ENCODE measurements around the gene POC1B.

The POC1B gene

DNA sequence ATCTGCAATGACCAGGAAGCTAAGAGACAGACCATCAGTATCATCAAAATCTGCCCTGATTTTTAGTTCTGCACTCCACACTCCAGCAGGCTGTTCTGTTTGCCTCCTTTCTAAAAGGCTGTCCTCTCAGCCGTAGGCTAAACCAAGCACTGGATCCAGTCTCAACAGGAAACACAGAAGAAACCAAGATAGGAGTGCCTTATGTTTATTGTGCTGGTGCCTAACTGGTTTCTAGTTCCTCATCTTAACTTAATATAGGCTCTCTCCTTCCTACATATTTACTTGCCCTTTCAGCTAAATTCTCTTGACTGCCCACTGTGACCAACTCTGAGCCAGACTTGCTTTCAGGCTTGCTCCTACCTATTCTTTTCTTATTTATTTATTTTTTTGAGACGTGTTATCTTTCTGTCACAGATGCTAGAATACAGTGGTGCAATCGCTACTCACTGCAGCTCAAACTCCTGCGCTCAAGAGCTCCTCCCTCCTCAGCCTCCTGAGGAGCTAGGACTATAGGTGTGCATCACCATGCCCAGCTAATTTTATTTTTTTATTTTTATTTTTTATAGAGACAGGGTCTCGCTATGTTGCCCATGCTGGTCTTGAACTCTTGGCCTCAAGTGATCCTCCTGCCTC is 32.1 kb downstream of the POC1B start:
- DNase-seq, result no peak

DNA sequence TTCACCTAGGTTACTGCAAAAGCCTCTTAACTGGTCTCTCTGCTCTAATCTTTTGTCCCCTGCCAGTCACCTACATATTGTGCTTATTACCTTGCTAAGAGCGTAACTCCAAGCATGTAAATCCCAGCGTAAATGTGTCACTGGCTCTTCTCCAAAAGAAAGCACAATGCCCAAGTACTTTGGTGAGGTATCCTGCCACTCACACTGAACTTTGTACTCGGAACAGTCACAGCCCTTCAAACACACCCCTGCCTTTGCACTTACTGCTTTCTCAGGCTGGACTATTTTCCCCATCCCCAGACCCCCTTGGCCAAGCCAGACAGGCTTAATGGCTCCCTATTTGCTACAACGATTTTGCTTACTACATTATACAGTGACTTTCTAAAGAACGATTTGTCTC is 33.0 kb downstream of the POC1B start:
- DNase-seq, result no peak

DNA sequence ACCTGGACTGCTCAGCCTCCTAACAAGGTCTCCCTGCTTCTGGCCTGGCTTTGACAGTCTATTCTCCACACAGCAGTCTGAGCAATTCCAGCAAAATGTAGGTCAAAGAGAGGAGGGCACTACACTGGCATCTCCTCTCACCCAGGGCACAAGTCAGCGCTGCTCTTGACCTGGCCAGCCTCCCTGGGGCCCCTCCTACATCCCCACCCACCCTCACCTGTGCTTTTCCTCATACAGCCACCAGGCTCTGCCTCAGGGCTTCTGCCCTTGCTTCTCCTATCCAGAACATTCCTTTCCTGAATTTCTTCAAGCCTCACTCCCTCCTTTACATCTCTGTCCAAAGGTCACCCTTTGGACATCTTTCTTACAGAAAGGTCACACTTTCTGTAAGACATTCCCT is 34.9 kb downstream of the POC1B start:
- no peak for DNase-seq

DNA sequence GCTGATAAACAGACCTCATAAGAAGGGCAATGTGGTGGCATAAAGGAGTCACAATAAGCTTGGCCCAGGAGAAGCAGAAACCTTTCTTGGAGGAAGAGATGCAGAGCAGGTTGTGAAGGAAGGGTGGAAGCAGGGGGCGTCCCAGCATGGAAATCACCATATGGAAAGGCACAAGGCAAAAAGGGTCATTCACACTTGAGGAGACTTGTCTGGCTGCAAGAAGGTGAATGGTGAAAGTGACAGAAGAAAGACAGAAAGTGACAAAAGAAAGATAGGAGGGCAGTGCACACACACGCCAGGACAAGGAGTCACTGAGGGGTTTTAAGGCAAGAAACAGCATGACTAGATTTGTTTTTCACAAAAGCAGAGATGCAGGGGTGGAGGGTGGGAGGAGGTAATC is 39.6 kb downstream of the POC1B start:
- DNase-seq, result no peak

DNA sequence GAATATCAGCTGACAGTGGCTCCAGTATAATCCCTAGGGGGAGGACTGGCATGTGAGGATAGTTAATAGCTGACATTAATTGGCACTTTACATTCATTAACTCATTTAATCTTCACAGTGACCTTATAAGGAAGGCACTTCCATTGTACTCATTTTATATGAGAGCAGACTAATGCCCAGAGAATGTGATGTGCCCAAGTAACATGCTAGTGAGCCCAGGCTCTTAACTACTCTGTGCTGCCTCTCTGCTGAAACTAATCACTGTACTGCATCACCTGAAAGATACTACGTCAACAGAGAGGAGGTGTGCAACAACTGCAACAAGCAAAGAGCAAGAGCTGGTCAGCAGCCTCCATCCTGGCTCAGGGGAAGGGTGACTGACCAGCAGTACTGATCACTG is 41.4 kb downstream of the POC1B start:
- peak; percentile 3 for DNase-seq

DNA sequence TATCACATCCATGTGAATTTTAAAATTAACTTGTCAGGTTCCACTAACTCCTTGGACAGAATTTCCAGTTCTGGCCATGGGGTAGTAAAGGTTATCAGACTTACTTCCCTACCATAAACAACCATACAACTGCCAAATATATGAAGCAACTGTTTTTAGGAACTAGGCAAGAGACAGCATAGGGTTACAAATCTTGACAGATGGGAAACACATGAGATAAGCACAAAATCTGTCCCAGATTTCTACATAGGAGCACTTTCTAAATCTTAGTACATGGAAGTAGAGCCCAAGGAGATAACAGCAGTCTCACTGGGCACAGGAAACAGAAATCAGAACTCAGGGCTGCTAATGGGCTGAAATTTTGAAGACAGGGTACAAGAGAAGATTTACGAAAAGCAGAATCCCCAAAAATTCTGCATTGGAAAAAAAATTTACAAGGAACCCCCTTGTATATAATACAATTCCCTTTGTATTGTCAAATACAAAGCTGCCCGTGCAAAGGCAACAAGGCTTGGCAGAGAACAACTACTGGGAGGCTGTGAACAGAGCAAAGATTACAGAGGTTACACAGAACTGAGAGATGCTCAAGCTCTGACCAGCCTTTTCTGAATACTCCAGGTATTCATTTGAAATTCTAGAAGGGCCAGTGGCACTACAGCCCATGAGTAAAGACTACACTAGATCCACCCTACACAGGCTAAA is 44.5 kb downstream of the POC1B start:
- no peak for DNase-seq

DNA sequence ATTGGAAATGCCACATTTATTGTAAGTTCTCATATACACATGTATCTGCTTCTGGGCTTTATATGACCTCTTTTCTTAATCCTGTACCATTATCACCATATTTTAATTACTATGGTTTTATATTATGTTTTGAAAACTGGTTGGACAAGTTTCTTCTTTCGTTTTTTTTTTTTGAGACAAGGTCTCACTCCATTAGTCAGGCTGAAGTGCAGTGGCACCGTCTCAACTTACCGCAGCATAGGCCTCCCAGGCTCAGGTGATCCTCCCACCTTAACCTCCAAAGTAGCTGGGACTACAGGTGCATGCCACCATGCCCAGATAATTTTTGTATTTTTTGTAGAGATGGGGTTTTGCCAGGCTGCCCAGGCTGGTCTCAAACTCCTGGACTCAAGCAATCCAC is 45.9 kb downstream of the POC1B start:
- no peak for DNase-seq

DNA sequence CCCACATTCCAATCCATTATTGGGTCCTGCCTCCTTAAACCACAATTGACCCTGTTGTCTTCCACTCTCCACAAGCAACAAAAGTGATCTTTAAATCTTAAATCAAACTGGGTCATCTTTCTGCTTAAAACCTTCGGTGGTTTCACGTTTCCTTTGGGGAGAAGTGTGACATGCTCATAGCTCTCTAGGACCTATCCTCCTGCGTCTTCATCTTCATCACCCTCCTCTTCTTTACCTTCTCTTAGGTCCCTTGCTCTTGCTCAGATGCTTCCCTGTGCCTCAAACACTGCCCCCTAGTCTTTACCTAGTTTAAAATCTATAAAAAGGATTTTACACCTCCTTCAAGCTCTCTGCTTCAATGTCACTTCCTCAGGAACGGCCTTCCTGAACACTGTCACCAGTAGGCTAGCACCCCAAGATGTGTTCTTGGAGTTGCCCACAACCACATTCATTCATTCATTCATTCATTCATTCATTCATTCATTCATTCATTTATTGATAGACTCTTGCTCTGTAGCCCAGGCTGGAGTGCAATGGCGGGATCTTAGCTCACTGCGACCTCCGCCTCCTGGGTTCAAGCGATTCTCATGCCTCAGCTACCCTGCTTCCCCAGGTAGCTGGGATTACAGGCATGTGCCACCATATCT is 48.1 kb downstream of the POC1B start:
- no peak for DNase-seq

DNA sequence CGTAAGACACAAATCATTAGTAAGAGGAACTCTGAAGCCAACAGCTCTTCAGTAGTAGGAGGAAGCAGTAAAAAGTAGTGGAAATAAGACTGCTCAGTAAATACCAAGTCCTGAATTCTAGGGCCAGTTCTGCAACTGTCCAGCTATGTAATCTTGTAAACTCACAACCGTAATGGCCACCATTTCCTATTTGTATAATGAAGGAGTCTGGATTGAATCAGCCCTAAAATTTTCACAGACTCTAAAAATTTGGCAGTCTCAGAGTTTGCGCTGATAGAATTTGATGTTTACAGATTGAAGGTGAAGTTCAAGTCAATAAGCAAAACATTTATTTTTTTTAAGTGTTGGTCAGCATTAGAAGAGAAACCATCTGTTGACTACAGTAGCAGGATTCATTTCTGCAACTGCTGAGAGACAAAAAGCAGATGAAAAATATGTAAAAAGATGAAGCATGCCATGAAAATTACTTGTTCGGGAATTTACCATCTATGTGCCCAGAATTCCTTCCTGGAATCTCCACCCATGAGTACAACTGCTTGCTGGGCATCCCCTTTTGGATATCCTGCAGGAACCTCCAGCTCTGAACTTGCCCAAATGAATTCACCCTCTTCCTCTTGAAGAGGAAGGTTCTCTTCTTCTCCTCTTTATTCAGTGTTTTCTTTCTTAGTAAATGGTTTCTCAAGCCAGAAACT is 48.8 kb downstream of the POC1B start:
- no peak for DNase-seq

DNA sequence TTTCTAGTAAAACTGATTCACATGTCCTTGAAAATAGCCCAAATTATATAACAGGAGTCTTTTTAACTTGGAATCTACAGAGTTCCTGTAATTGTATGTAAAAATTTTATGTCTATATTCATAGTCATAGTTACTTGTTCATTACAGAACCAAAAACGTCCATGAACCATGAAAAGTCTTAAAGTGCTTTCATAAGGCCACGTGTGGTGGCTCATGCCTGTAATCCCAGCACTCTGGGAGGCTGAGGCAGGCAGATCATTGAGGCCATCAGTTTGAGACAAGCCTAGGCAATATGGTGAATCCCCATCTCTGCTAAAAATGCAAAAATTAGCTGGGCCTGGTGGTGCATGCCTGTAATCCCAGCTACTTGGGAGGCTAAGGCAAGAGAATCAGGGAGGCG is 49.6 kb downstream of the POC1B start:
- DNase-seq, result no peak

DNA sequence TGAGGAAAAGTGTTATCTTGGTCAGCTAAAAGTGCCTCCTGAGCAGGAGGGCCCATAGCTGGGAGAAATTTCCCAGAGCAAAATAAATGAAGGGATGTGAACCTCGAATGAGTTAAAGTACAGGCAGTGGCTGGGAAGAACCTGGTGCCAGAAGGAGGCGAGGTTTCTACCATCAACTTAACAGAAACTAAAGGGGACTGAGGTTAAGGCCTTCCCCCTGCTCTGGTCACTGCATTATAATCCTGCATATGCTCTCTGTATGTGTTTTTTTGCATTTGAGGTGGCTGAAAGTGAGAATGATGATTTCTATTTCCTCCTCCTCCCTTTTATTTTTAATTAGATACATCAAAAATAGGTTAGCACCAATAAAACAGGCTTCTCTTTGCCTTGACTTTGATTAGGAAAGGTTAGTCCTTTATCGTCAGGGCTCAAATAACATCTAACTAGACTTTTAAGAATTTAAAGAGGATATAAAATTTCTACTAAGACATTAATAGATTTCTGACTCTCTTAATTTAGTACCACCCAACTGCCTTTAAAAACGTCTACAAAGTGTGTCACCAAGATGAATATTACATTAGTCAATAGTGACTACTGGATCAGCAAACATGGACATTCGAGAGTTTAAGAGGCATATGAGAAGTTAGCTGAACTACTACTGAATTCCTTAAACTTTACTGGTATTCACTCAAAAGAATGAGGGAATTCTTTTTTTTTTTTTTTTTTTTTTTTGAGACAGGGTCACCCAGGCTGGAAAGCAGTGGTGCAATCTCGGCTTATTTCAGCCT is 50.5 kb downstream of the POC1B start:
- no peak for DNase-seq

DNA sequence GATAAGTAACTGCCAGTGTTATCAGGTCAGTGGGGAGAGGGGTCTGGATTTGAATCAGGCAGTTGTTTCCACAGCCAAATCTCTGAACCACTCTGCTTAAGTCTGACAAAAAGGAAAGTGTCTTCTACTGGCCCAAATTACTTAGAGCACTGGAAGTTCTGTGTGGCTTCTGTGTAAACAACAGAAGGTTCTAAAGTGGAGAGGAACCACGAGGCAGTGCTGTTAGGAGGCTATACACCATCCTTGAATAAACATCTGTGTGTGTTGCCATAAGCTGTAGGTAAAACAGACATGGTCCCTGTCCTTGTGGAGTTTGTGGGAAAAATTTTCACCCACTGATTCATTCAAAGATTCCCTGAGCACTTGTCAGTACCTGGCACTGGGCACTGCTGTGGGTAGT is 51.2 kb downstream of the POC1B start:
- no peak for DNase-seq

DNA sequence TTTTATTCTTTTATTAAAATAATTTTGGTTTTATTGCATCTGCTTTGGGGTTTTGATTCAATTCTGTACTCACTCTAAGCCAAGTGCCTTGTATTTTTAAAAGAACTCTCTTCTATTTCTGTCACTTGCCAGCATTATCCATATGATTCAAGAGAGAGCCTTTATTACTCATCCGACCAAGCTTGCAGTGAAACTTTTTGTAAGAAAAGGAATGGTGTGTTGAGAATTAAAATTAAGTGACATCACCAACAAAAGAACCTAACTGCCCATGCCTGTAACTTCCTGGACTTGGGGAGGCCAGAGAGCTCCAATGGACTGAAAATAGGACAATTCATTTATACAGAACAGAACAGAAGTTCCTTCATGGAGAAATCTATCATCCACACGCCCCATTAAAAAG is 53.3 kb downstream of the POC1B start:
- peak; percentile 76 for DNase-seq

DNA sequence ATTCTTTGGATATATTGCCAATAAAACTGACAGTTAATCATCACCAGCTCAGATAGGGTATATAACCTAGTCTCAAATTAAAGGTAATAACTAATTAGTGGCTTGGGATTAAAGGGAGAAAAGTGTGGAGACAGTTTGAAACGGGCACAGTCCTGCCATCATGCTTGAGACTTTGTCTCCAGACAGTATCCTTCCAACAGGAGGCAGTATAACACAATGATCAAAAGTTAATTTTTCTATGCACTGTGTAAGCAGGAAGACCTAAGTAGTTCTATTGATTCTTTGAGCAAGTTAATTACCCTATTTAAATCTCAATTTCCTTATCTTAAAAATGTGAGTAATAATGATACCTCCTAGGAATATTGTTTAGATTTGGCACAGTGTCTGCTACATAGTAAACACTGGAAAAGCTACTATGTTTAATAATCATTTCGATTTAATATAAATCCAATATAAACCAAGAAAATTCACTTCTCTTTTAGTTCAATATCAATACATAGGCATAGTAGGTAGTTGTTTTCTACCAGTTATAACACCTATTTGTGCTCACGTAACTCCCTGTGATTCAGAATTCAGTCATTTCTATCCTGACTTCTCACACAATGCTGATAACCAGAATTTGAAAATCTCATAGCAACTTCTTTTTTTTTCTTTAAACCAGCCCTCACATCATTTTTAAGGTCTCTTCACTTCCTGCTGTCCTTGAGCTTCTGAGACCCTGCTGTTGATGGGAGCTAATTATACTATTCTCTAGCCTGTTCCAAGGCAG is 54.9 kb downstream of the POC1B start:
- peak; percentile 42 for DNase-seq

DNA sequence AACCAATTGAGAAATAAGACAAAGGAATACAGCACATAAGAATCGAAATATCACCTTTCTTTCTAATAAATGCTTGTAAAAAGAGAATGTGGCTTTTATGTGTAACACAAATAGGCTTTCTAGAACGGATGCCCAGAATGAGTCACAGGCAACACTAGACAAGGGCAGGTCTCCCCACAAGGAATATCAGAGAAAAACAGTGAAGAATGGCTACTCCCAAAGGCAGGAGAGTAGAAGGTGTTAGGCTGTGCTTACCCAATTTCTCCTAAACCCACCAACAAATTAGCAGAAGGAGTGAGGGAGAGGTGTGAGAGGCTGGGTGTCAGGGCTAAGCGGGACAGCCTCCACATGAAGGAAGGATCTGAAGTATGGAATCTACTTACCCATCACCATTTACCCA is 56.5 kb downstream of the POC1B start:
- peak; percentile 27 for DNase-seq

DNA sequence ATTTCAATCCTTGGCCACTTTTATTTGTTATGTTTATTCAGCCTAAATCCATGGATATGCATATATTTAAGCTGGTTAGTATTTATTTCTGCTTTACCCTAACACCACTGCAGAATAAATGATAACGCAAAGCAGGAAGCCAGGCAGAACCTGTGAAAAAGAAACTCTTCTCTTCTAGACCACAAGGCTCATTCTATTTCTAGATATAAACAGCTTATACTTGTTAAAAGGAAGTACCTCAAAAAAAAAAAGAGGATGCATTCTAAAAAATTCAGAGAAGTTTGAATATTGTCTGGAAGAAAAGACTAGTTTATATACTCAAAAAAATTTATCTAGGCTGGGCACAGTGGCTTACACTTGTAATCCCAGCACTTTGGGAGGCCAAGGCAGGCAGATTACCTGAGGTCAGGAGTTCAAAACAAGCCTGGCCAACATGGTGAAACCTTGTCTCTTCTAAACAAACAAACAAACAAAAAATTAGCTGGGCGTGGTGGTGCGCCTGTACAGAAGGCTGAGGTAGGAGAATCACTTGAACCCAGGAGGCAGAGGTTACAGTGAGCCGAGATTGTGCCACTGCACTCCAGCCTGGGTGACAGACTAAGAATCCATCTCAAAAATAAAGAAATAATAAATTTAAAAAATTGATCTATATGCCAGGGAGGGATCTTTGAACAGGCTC is 57.1 kb downstream of the POC1B start:
- no peak for DNase-seq

DNA sequence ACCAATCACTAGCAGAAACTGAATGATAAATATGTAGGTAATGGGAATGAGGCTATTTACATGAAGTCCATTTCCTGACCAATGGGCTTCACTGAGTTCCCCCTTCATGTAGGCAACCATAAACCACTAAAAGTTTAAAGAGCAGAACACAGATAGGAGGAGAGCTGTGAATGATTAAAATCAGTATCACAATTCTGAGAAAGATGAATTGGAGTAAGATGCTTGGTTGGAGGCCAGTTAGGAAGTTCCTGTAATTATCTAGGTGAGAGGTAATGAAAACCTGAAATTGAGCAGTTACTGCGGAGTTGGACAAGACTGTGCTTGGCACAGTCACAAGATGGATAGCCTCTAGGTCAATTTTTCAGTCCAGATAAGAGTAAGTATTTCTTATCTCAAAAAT is 57.8 kb downstream of the POC1B start:
- no peak for DNase-seq

DNA sequence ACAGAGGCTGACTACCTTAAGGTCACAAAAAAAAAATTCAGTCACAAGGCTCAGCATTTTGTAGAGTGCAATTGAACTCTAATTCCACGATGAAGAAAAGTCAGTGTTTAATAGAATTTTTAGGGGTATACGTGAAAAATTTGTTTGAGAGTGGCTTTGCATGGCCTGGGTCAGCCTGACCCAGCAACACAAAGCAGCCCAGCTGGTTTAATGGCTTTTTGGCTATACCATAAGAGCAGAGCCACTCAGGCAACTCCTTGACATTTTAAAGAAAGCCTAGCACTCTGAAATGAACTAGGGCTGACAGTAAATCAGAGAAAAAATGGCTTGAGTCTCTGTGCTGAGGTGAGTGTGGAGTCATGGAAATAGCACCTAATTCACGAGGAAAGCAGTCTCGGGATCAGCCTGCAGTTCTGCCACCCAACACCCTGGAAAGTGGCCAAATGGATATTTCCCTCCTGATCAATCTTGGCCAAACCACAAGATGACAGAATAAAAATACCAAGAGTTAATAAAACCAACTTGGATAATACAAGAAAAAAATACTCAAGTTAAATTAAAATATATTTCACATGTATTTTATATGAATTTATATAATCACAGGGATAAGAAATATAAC is 60.8 kb downstream of the POC1B start:
- peak; percentile 44 for DNase-seq

DNA sequence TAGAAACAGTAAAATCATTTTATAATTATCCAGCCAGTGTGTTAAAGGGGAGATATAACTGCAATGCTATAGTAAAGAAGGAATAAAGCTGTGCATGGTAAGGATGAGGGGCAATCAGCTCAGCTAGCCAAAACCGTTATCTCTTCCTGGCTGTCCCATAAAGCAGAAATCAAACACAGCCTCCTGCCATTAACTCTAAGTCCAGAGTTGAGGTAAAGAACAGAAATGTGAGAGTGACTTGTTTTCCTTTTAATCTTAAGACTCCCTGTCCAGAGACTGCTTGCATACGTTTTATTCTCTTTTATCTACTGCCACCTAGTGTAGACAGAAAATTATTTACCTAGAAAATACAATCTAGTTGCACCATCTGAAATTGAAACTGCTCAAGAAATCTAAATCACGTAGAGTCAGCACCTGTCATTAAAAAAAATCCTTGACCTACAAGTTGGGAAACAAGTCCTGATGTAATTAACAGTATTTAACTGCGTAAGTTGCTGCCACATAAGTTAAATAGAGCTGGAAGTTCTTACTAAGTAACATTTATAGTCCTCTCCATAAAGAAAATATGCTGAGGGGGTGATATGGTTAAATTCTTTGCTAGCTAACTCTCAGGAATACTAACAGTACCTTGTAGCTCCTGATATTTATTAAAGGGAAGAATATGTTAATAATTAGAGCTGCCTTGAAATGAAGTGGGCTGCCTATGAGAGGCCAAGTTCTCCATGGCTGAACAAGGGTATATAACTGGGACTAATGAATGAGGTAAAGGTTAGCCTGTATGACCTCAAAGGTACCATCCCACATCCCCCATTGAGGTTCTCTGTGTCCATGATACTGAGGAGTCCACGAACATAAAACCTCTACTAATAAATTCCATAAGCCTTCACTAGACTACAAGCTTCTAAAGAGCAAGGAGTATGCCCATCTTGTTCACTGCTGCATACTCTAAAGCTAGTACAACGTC is 63.9 kb downstream of the POC1B start:
- peak; percentile 62 for DNase-seq

DNA sequence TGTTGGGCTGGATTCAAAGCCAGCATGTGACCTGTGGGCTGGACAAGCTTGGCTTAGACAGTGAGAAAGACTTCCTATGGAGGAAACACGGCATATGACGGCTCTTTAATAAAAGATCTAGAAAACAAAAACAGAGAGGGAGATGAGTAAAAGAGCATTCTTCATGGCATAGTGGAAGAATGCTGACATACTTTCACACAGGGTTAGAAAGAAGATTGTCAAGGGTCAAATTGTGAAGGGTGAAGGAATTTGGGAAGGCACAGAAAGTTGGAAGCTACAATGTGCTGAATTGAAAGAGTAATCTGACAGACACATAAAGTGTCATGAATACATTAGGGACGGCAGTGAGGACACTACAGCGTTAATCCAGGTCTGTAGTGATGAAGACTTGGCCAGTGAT is 64.7 kb downstream of the POC1B start:
- DNase-seq, result no peak

Measured in fibroblast of skin of right quadriceps (primary cell).